Stomach (tissue), 9 donors: Measurements from ENCODE around the gene TMEM120A. TPM values are rescaled to one million over a fixed set of nuclear protein-coding genes. Genes with fewer than 3 reads are reported as not detected.
A peak's percentile ranks its signal among the peaks of the same experiment; 100 is the strongest.
"Not testable (repeated sequence)": the region's sequence is repeated elsewhere in the genome, so short reads cannot be mapped to it uniquely, and the experiment has no call there.

Experiments
- DNase-seq, 2 donors: peaks; one replicate each; pipeline versions ENCODE4 v3.0.0 to v3.0.0-alpha.2; 2013 to 2019
- H3K27ac ChIP-seq, 5 donors: fragments of 200-600 bp in 4 of 5; sonication (generic) in 4 of 5; one replicate each; pipeline ENCODE4 v1.5.1; 2013 to 2019; ENCODE audit warnings: mild to moderate bottlenecking in 1 of 5, moderate library complexity in 1 of 5
- H3K27me3 ChIP-seq, 3 donors: fragments of 200-600 bp; sonication (generic); one replicate each; pipeline ENCODE4 v1.5.1; 2017 to 2019; ENCODE audit warnings: mixed run types in 1 of 3
- H3K36me3 ChIP-seq, 4 donors: fragments of 200-600 bp; sonication (generic); 1 replicate in 3 of 4; 2 replicates in 1 of 4; pipeline ENCODE4 v1.5.1; 2016 to 2019
- H3K4me1 ChIP-seq, 4 donors: fragments of 200-600 bp; sonication (generic); one replicate each; pipeline ENCODE4 v1.5.1; 2016 to 2019
- H3K4me3 ChIP-seq, 4 donors: fragments of 200-600 bp; sonication (generic) in 3 of 4; one replicate each; pipeline ENCODE4 v1.5.1; 2016 to 2019; ENCODE audit warnings: mild to moderate bottlenecking in 1 of 4
- H3K9me3 ChIP-seq, 4 donors: fragments of 200-600 bp; sonication (generic); one replicate each; pipeline ENCODE4 v1.5.1; 2016 to 2019
- CTCF ChIP-seq, 7 experiments: fragments of 450-650 bp in 4 of 7; fragments of 200-600 bp in 3 of 7; sonication (generic) in 3 of 7; IDR thresholded peaks; one replicate each; pipeline ENCODE4 v1.5.1; 2016 to 2019; ENCODE audit warnings: antibody characterized with exemption in 7 of 7, control low read depth in 2 of 7, mild to moderate bottlenecking in 1 of 7
- EP300 ChIP-seq: sonication (generic); formaldehyde crosslinking; IDR thresholded peaks from one replicate; pipeline ENCODE4 v1.6.1; 2017; ENCODE audit warnings: antibody characterized with exemption
- POLR2A ChIP-seq, 4 donors: fragments of 450-650 bp; IDR thresholded peaks; one replicate each; pipeline ENCODE4 v1.6.1; 2016; ENCODE audit warnings: antibody characterized with exemption in 4 of 4, control low read depth in 2 of 4, mild to moderate bottlenecking in 1 of 4, moderate library complexity in 1 of 4
- POLR2AphosphoS5 ChIP-seq, 3 donors: sonication (generic); formaldehyde crosslinking; IDR thresholded peaks; one replicate each; pipeline ENCODE4 v1.6.1; 2016; ENCODE audit warnings: antibody characterized with exemption in 3 of 3
- WGBS, 5 donors: extraction: QIAGEN DNeasy Blood & Tissue Kit in 3 of 5; methylation state at CpG; one replicate each; pipeline versions ENCODE4 v1.1.5 to v1.1.7; 2013 to 2018; 5-methylcytosine and 5-hydroxymethylcytosine counted together
- intact Hi-C: fragments of 100-400 bp; cut with DNase I; formaldehyde crosslinking; loops from one replicate; pipeline ENCODE4 v1.15.1; 2023; ENCODE audit warnings: low total_unique reads
- polyA plus RNA-seq, 3 donors: library from polyadenylated mRNA; stranded (reverse); fragments of 200-250 nt; gene quantifications; one replicate each; pipeline ENCODE4 v1.2.3, GENCODE V29; 2013
- total RNA-seq, 5 donors: library from RNA; depleted of rRNA; stranded (reverse); fragments of >200 nt; gene quantifications; one replicate each; pipeline versions ENCODE4 v1.1.0 to v1.2.3, GENCODE V29; 2014 to 2016
- donor health status: healthy with polysubstance abuse.
- donor health status: Bipolar disorder and iron deficiency.
- donor health status: healthy.

TMEM120A gene
- total and polyA plus RNA-seq, 8 donors = 4.1 to 78.6 (median 43.1) TPM

GRCh38 chr7:76016191-76016947 lies 22.0 kb upstream of the TMEM120A start:
- Histone ChIP-seq H3K27me3 (no peaks in the 10 kb centered on the region), H3K9me3 (no peaks in the 10 kb centered on the region), H3K36me3 (peaks cover 6 to 48% (median 41%) of the 10 kb centered on the region in 4 donors), H3K27ac (no peak overlapping the region), H3K4me3 (no peak overlapping the region), H3K4me1 (peaks cover 0 to 10% (median 6%) of the 10 kb centered on the region in 4 donors)
- TF ChIP-seq POLR2AphosphoS5 (IDR thresholded peaks at IDR 0.05) (no peak), EP300 (no peak), CTCF (IDR thresholded peaks at IDR 0.05) (no peak), POLR2A (IDR thresholded peaks at IDR 0.05) (no peak)
- intact Hi-C loops = no loop called here
- DNase-seq = no peak
- 86 to 91% (median 87%) methylated on average over 13 of the region's 13 CpGs for WGBS, 5 donors

- TF ChIP-seq CTCF (IDR thresholded peaks at IDR 0.05) (no peak), POLR2AphosphoS5 (IDR thresholded peaks at IDR 0.05) (peak in 1 of 3 donors; percentile 26)
- 53 to 70% (median 66%) methylated on average over 8 of the region's 8 CpGs for WGBS, 5 donors
- intact Hi-C loops = no loop called here
- H3K36me3 ChIP-seq = peaks cover 0 to 41% (median 27%) of the 10 kb centered on the region in 4 donors
- no peaks in the 10 kb centered on the region for H3K9me3 ChIP-seq
- peak overlapping the region; percentile 21 to 64 (median 54) for H3K27ac ChIP-seq
- DNase-seq = peak in 1 of 2 donors; percentile 73
- no peaks in the 10 kb centered on the region for H3K27me3 ChIP-seq
- H3K4me1 ChIP-seq = peaks cover 9 to 40% (median 18%) of the 10 kb centered on the region in 4 donors
- no peak overlapping the region for H3K4me3 ChIP-seq
Observed at GRCh38 chr7:76011442-76011861, 17.1 kb upstream of the TMEM120A start.

GRCh38 chr7:76009672-76010600 lies 15.5 kb upstream of the TMEM120A start:
- 84 to 89% (median 84%) methylated on average over 11 of the region's 11 CpGs for WGBS, 5 donors
- Histone ChIP-seq H3K4me3 (no peak overlapping the region), H3K27ac (peak overlapping the region in 2 of 5 donors; percentile 46 to 66), H3K27me3 (no peaks in the 10 kb centered on the region), H3K4me1 (peaks cover 9 to 40% (median 18%) of the 10 kb centered on the region in 4 donors), H3K9me3 (no peaks in the 10 kb centered on the region), H3K36me3 (peaks cover 3 to 43% (median 29%) of the 10 kb centered on the region in 4 donors)
- DNase-seq = no peak
- intact Hi-C loops = no loop called here
- TF ChIP-seq POLR2AphosphoS5 (IDR thresholded peaks at IDR 0.05) = no peak
- TF ChIP-seq CTCF (IDR thresholded peaks at IDR 0.05) = no peak
- no peak for TF ChIP-seq EP300
- TF ChIP-seq POLR2A (IDR thresholded peaks at IDR 0.05) = no peak

GRCh38 chr7:76008156-76008687 lies 13.8 kb upstream of the TMEM120A start:
- intact Hi-C loops = no loop called here
- H3K27ac ChIP-seq = peak overlapping the region in 2 of 5 donors; percentile 25 to 66
- 65 to 81% (median 73%) methylated on average over 8 of the region's 8 CpGs for WGBS, 5 donors

GRCh38 chr7:76005004-76005403 lies 10.6 kb upstream of the TMEM120A start:
- H3K36me3 ChIP-seq = peaks cover 24 to 62% (median 48%) of the 10 kb centered on the region in 4 donors
- peaks cover 5 to 19% (median 9%) of the 10 kb centered on the region in 4 donors for H3K4me1 ChIP-seq
- H3K27ac ChIP-seq, DNase-seq, H3K4me3 ChIP-seq, H3K27me3 ChIP-seq, intact Hi-C loops, H3K9me3 ChIP-seq: not testable (repeated sequence)
- WGBS, 5 donors = 82 to 99% (median 92%) methylated on average over 4 of the region's 4 CpGs

More at GRCh38 chr7:76008156-76008687, 13.8 kb upstream of the TMEM120A start:
- Histone ChIP-seq H3K27me3 (no peaks in the 10 kb centered on the region), H3K9me3 (no peaks in the 10 kb centered on the region), H3K4me1 (peaks cover 9 to 40% (median 18%) of the 10 kb centered on the region in 4 donors), H3K4me3 (no peak overlapping the region), H3K36me3 (peaks cover 16 to 47% (median 35%) of the 10 kb centered on the region in 4 donors)
- DNase-seq = no peak
- TF ChIP-seq EP300 = no peak
